H1 (cell line): Measurements from ENCODE around the gene DYSF. TPM values are rescaled to one million over a fixed set of nuclear protein-coding genes. Genes with fewer than 3 reads are reported as not detected.
A peak's percentile ranks its signal among the peaks of the same experiment; 100 is the strongest.
"Not testable (repeated sequence)": the region's sequence is repeated elsewhere in the genome, so short reads cannot be mapped to it uniquely, and the experiment has no call there.

Source experiments
- CTCF ChIA-PET: fragments of 300-600 bp; sonication (Branson Sonifier 250); formaldehyde crosslinking; loops from one replicate; lab custom pipeline; 2021; ENCODE audit not compliant: partially characterized antibody; lab: Charles Lee
- POLR2A ChIA-PET: fragments of 300-600 bp; sonication (Branson Sonifier 250); formaldehyde crosslinking; loops from one replicate; lab custom pipeline; 2021; ENCODE audit warnings: inconsistent platforms; ENCODE audit not compliant: partially characterized antibody; lab: Charles Lee
- DNase-seq, 2 experiments: peaks; one replicate each; pipeline versions ENCODE4 v3.0.0 to v3.0.0-alpha.2; 2010 to 2022; ENCODE audit warnings: low spot score in 2 of 2, low read depth in 1 of 2, mixed read lengths in 1 of 2
- FAIRE-seq: peaks from 2 replicates; lab custom pipeline; 2011; peaks lifted over from hg19 to GRCh38; lab: Jason Lieb, UNC
- H2AFZ ChIP-seq: 2 replicates; pipeline ENCODE4 v1.8.1; 2012; ENCODE audit warnings: low read length, inconsistent platforms
- H2AK5ac ChIP-seq: 2 replicates; pipeline ENCODE4 v1.6.1; 2013; ENCODE audit warnings: low read depth, low read length
- H2BK120ac ChIP-seq: replicated peaks from 2 replicates; pipeline ENCODE3; 2013; ENCODE audit warnings: low read depth, low read length, inconsistent platforms
- H2BK12ac ChIP-seq: 2 replicates; pipeline ENCODE4 v1.6.1; 2013; ENCODE audit warnings: low read depth, low read length
- H2BK15ac ChIP-seq: 2 replicates; pipeline ENCODE4 v1.6.1; 2013; ENCODE audit warnings: low read length
- H2BK20ac ChIP-seq: 2 replicates; pipeline ENCODE4 v1.6.1; 2013; ENCODE audit warnings: low read length
- H2BK5ac ChIP-seq: 2 replicates; pipeline ENCODE4 v1.6.1; 2013; ENCODE audit warnings: low read depth, low read length
- H3K14ac ChIP-seq: 2 replicates; pipeline ENCODE4 v1.6.1; 2013; ENCODE audit warnings: inconsistent platforms; ENCODE audit not compliant: insufficient read length
- H3K18ac ChIP-seq: 2 replicates; pipeline ENCODE4 v1.6.1; 2013; ENCODE audit warnings: low read length; ENCODE audit errors: extremely low read depth
- H3K23ac ChIP-seq: 2 replicates; pipeline ENCODE4 v1.6.1; 2013; ENCODE audit warnings: inconsistent platforms; ENCODE audit not compliant: insufficient read length
- H3K23me2 ChIP-seq: 2 replicates; pipeline ENCODE4 v1.6.1; 2013; ENCODE audit warnings: low read depth, low read length
- H3K27ac ChIP-seq: 2 replicates; pipeline ENCODE4 v1.6.1; 2011; ENCODE audit warnings: low read depth, low read length, inconsistent platforms
- H3K27me3 ChIP-seq, 4 experiments: replicated peaks in 1 of 4; 1 replicate in 1 of 4; 2 replicates in 3 of 4; pipeline versions ENCODE4 v1.6.1 to v1.8.1; 2011 to 2013; ENCODE audit warnings: low read length in 3 of 4, mild to moderate bottlenecking in 3 of 4, inconsistent platforms in 2 of 4, mixed read lengths in 2 of 4, moderate library complexity in 1 of 4; ENCODE audit not compliant: control insufficient read depth in 3 of 4, insufficient read depth in 3 of 4; ENCODE audit errors: extremely low read depth in 1 of 4
- H3K36me3 ChIP-seq, 4 experiments: 2 replicates each; pipeline versions ENCODE4 v1.6.1 to v1.8.1; 2011 to 2013; ENCODE audit warnings: mild to moderate bottlenecking in 4 of 4, low read length in 3 of 4, moderate library complexity in 2 of 4, control low read depth in 1 of 4, inconsistent platforms in 1 of 4; ENCODE audit not compliant: insufficient read depth in 4 of 4, control insufficient read depth in 2 of 4
- H3K4ac ChIP-seq: replicated peaks from 2 replicates; pipeline ENCODE3; 2013; ENCODE audit warnings: low read length, low read depth, mixed read lengths, inconsistent platforms; ENCODE audit not compliant: insufficient read length
- H3K4me1 ChIP-seq, 4 experiments: replicated peaks in 1 of 4; 1 replicate in 1 of 4; 2 replicates in 3 of 4; pipeline versions ENCODE4 v1.6.1 to v1.8.1; 2011 to 2013; ENCODE audit warnings: low read length in 3 of 4, inconsistent platforms in 2 of 4, mixed read lengths in 1 of 4; ENCODE audit not compliant: insufficient read depth in 4 of 4, control insufficient read depth in 3 of 4
- H3K4me2 ChIP-seq, 2 experiments: 2 replicates each; pipeline versions ENCODE4 v1.6.1 to v1.8.1; 2011 to 2013; ENCODE audit warnings: low read depth in 2 of 2, low read length in 2 of 2, control low read depth in 1 of 2, inconsistent platforms in 1 of 2, mild to moderate bottlenecking in 1 of 2; ENCODE audit not compliant: insufficient read depth in 1 of 2
- H3K4me3 ChIP-seq, 4 experiments: fragments of 200-600, 300-600 bp in 1 of 4; sonication (generic), shearing (Covaris generic), sonication (Bioruptor Twin) in 1 of 4; 2 replicates each; pipeline versions ENCODE4 v1.5.1 to v1.8.1; 2011 to 2016; ENCODE audit warnings: low read length in 4 of 4, low read depth in 3 of 4, control low read depth in 2 of 4, inconsistent platforms in 2 of 4, mild to moderate bottlenecking in 2 of 4, mixed read lengths in 1 of 4, moderate library complexity in 1 of 4; ENCODE audit not compliant: insufficient read depth in 2 of 4; ENCODE audit errors: extremely low read depth in 1 of 4
- H3K56ac ChIP-seq: replicated peaks from 2 replicates; pipeline ENCODE3; 2013; ENCODE audit warnings: low read depth, mild to moderate bottlenecking, mixed read lengths, low read length, inconsistent platforms; ENCODE audit not compliant: insufficient read length
- H3K79me1 ChIP-seq: 2 replicates; pipeline ENCODE4 v1.6.1; 2013; ENCODE audit warnings: low read depth, low read length, control low read depth
- H3K79me2 ChIP-seq, 2 experiments: 2 replicates each; pipeline versions ENCODE4 v1.6.1 to v1.8.1; 2012 to 2013; ENCODE audit warnings: low read length in 2 of 2, mild to moderate bottlenecking in 2 of 2, inconsistent platforms in 1 of 2; ENCODE audit not compliant: insufficient read depth in 2 of 2, control insufficient read depth in 1 of 2
- H3K9ac ChIP-seq, 4 experiments: replicated peaks in 1 of 4; 1 replicate in 1 of 4; 2 replicates in 3 of 4; pipeline versions ENCODE4 v1.6.1 to v1.8.1; 2011 to 2013; ENCODE audit warnings: low read depth in 3 of 4, low read length in 3 of 4, control low read depth in 2 of 4, mild to moderate bottlenecking in 2 of 4, moderate library complexity in 2 of 4, inconsistent platforms in 1 of 4; ENCODE audit errors: extremely low read depth in 1 of 4
- H3K9me3 ChIP-seq, 2 experiments: 2 replicates each; pipeline versions ENCODE4 v1.6.1 to v1.8.1; 2012 to 2013; ENCODE audit warnings: mild to moderate bottlenecking in 2 of 2, moderate library complexity in 2 of 2, control low read depth in 1 of 2, inconsistent platforms in 1 of 2, low read depth in 1 of 2, low read length in 1 of 2, mixed read lengths in 1 of 2; ENCODE audit not compliant: insufficient read depth in 2 of 2
- H4K20me1 ChIP-seq, 2 experiments: replicated peaks in 1 of 2; 2 replicates each; pipeline versions ENCODE3 to v1.8.1; 2011 to 2013; ENCODE audit warnings: inconsistent platforms in 2 of 2, low read length in 2 of 2, mild to moderate bottlenecking in 1 of 2; ENCODE audit not compliant: insufficient read depth in 2 of 2, control insufficient read depth in 1 of 2
- H4K5ac ChIP-seq: 2 replicates; pipeline ENCODE4 v1.6.1; 2013; ENCODE audit warnings: low read length, low read depth, mixed read lengths, inconsistent platforms; ENCODE audit not compliant: insufficient read length
- H4K8ac ChIP-seq: 2 replicates; pipeline ENCODE4 v1.8.0; 2013; ENCODE audit warnings: mild to moderate bottlenecking, moderate library complexity, low read length, inconsistent platforms; ENCODE audit not compliant: insufficient read depth; ENCODE audit errors: extremely low read depth
- H4K91ac ChIP-seq: replicated peaks from 2 replicates; pipeline ENCODE3; 2013; ENCODE audit warnings: low read length, mixed read lengths, inconsistent platforms; ENCODE audit not compliant: insufficient read length
- PHF8 ChIP-seq: fragments of 200-600 bp; sonication (generic); conservative IDR thresholded peaks from 2 replicates; pipeline ENCODE4 v1.7.1; 2012; ENCODE audit warnings: low read depth, mild to moderate bottlenecking, inconsistent platforms, low read length, moderate library complexity
- POLR2A ChIP-seq, 2 experiments: IDR thresholded peaks; 1 replicate in 1 of 2; 2 replicates in 1 of 2; pipeline ENCODE4 v1.6.1; 2011; ENCODE audit warnings: low read depth in 2 of 2, low read length in 2 of 2, mild to moderate bottlenecking in 2 of 2; ENCODE audit errors: control extremely low read depth in 1 of 2
- TAF1 ChIP-seq: IDR thresholded peaks from 2 replicates; pipeline ENCODE4 v1.6.1; 2011; ENCODE audit warnings: mild to moderate bottlenecking, low read depth, low read length
- YY1 ChIP-seq: IDR thresholded peaks from 2 replicates; pipeline ENCODE4 v1.6.1; 2011; ENCODE audit warnings: low read depth, mild to moderate bottlenecking, low read length
- WGBS, 2 experiments: shearing (Covaris generic) in 1 of 2; methylation state at CpG; one replicate each; pipeline versions ENCODE4 v1.1.6 to v1.1.7; 2013 to 2015; ENCODE audit warnings: low lambda C conversion rate in 2 of 2, mixed read lengths in 2 of 2, inconsistent platforms in 1 of 2, low coverage in 1 of 2, missing lambda C conversion rate in 1 of 2; ENCODE audit not compliant: insufficient replicate concordance in 2 of 2, insufficient coverage in 1 of 2, insufficient read length in 1 of 2; ENCODE audit errors: extremely low coverage in 1 of 2, missing lambda C conversion rate in 1 of 2; 5-methylcytosine and 5-hydroxymethylcytosine counted together
- polyA plus RNA-seq, 7 experiments: library from polyadenylated mRNA; depleted of rRNA in 3 of 7; stranded (reverse) in 5 of 7; unstranded in 2 of 7; fragments of >200 nt in 5 of 7; fragments of 200-250 nt in 2 of 7; gene quantifications; 1 replicate in 5 of 7; 2 replicates in 1 of 7; 4 replicates in 1 of 7; pipeline versions ENCODE4 v1.2.1 to v1.2.3, GENCODE V29; 2011 to 2013; ENCODE audit warnings: missing spikeins in 2 of 7, mixed read lengths in 2 of 7
- total RNA-seq: library from RNA; stranded (reverse); fragmentation: NEBNext Ultra II Directional; extraction: Animal tissue kit (Norgen Biotek cat#: 25700); gene quantifications from 2 replicates; pipeline ENCODE4 v1.2.1, GENCODE V29; 2021

Gene DYSF
- total and polyA plus RNA-seq, 2 of the 8 experiments (the other 6 are each of a cell fraction or from before 2014, with no cell fraction given): 5.8 to 7.1 TPM

GRCh38 chr2:71416866-71417265 lies 36.5 kb upstream of the DYSF start:
- peak overlapping the region in 2 of 4 experiments; percentile 62 to 79; a peak in 3 of 7 replicates for H3K9ac ChIP-seq
- not testable (repeated sequence) for H3K9me3 ChIP-seq
- POLR2A ChIA-PET: interaction anchor here (0.6 to 1.9 kb wide), 5 partner anchors 12 to 141 kb away, joined by 3 to 9 read pairs (median 5); partner anchors contain the start of gene DYSF

More at GRCh38 chr2:71416866-71417265, 36.5 kb upstream of the DYSF start:
- not testable (repeated sequence) for H3K79me1 ChIP-seq, H4K5ac ChIP-seq, FAIRE-seq, H3K4me2 ChIP-seq, H3K14ac ChIP-seq, H3K4me1 ChIP-seq, H2AFZ ChIP-seq, H3K27me3 ChIP-seq, H4K8ac ChIP-seq, H2BK20ac ChIP-seq, H3K23me2 ChIP-seq, H4K20me1 ChIP-seq, H3K56ac ChIP-seq, H3K18ac ChIP-seq, H2BK5ac ChIP-seq, H3K79me2 ChIP-seq, H2BK120ac ChIP-seq, H2AK5ac ChIP-seq, H2BK12ac ChIP-seq, H3K23ac ChIP-seq, H4K91ac ChIP-seq, H2BK15ac ChIP-seq, H3K4ac ChIP-seq
- WGBS, 2 experiments: 0% methylated on average over 2 of the region's 15 CpGs; no CpG with 5 or more reads in 1 of the 2 experiments
- CTCF ChIA-PET: interaction anchor here (0.6 to 1.7 kb wide), 2 partner anchors 96 to 116 kb away, joined by 3 to 5 read pairs; no protein-coding TSS in a partner anchor
- TF ChIP-seq TAF1 (peak; percentile 64), YY1 (peak; percentile 41; the same call in 1 of the 2 replicates), POLR2A (IDR thresholded peaks at IDR 0.05; ENCODE audit: control extremely low read depth in 1 of 2, low read depth in 2 of 2, low read length in 2 of 2) (peak in 1 of 2 experiments; percentile 35; a peak in 1 of 3 replicates), PHF8 (0 out of 2 replicates have a peak, but pooled peaks have one; percentile 13)
- peak in 1 of 2 experiments; percentile 61 for DNase-seq
- H3K4me3 ChIP-seq: peak overlapping the region in 2 of 4 experiments; percentile 40 to 44; a peak in 2 of 8 replicates
- 0 out of 2 replicates have a peak overlapping the region, but pooled peaks have one; percentile 51 for H3K27ac ChIP-seq
- peaks cover 0 to 16% (median 0%) of the 10 kb centered on the region in 4 experiments; a peak in 3 of 8 replicates for H3K36me3 ChIP-seq
